Kidney (tissue), 14 donors: ENCODE results near the gene MEI4. TPM values are rescaled to one million over a fixed set of nuclear protein-coding genes. Genes with fewer than 3 reads are reported as not detected.

Experiments used
- DNase-seq, 5 donors: peaks; one replicate each; pipeline ENCODE4 v3.0.0-alpha.2; 2013 to 2020
- FAIRE-seq: peaks from 2 replicates; lab custom pipeline; 2012; peaks lifted over from hg19 to GRCh38; lab: Jason Lieb, UNC
- H3K27ac ChIP-seq, 2 donors: one replicate each; pipeline ENCODE4 v1.7.0; 2013; ENCODE audit warnings: low read depth in 2 of 2, low read length in 2 of 2, inconsistent platforms in 1 of 2
- H3K27me3 ChIP-seq: one replicate; pipeline ENCODE4 v1.7.1; 2013; ENCODE audit warnings: low read length, inconsistent platforms; ENCODE audit not compliant: control insufficient read depth, insufficient read depth
- H3K36me3 ChIP-seq, 3 donors: one replicate each; pipeline versions ENCODE4 v1.7.0 to v1.7.1; 2013; ENCODE audit warnings: low read length in 3 of 3, control low read depth in 1 of 3, inconsistent platforms in 1 of 3; ENCODE audit not compliant: insufficient read depth in 3 of 3, control insufficient read depth in 2 of 3
- H3K4me1 ChIP-seq, 3 donors: one replicate each; pipeline versions ENCODE4 v1.7.0 to v1.7.1; 2013; ENCODE audit warnings: low read length in 3 of 3, inconsistent platforms in 1 of 3, low read depth in 1 of 3; ENCODE audit not compliant: control insufficient read depth in 2 of 3, insufficient read depth in 2 of 3
- H3K4me3 ChIP-seq, 3 donors: one replicate each; pipeline versions ENCODE4 v1.7.0 to v1.8.1; 2013; ENCODE audit warnings: low read length in 3 of 3, control low read depth in 1 of 3, inconsistent platforms in 1 of 3
- H3K9ac ChIP-seq, 3 donors: one replicate each; pipeline versions ENCODE4 v1.7.0 to v1.7.1; 2013; ENCODE audit warnings: low read length in 3 of 3, control low read depth in 1 of 3, inconsistent platforms in 1 of 3
- H3K9me3 ChIP-seq, 3 donors: one replicate each; pipeline versions ENCODE4 v1.7.0 to v1.7.1; 2013; ENCODE audit warnings: low read length in 3 of 3, control low read depth in 1 of 3, inconsistent platforms in 1 of 3; ENCODE audit not compliant: control insufficient read depth in 2 of 3, insufficient read depth in 1 of 3
- CTCF ChIP-seq: IDR thresholded peaks from 3 replicates; pipeline ENCODE4 v1.5.1; 2012; ENCODE audit warnings: mild to moderate bottlenecking, moderate library complexity, borderline replicate concordance; ENCODE audit not compliant: insufficient read depth; ENCODE audit errors: extremely low read depth
- intact Hi-C: fragments of 100-400 bp; cut with DNase I; formaldehyde crosslinking; loops from one replicate; pipeline ENCODE4 v1.11.1; 2022
- polyA plus RNA-seq: library from polyadenylated mRNA; stranded (reverse); fragments of 350-450 nt; fragmentation: Illumina TruSeq; extraction: RNeasy Lipid Tissue Mini Kit (QIAGEN cat#74804); gene quantifications from one replicate; pipeline ENCODE4 v1.2.3, GENCODE V29; 2014; ENCODE audit warnings: low read depth, low replicate concordance; ENCODE audit not compliant: insufficient read depth
- total RNA-seq: library from RNA; stranded (reverse); fragmentation: NEBNext Ultra II Directional; extraction: Animal tissue kit (Norgen Biotek cat#: 25700); gene quantifications from one replicate; pipeline ENCODE4 v1.2.1, GENCODE V29; 2021
- donor health status: control.
- donor health status: control.
- donor health status: control.
- donor health status: control.
- donor health status: control.
- donor health status: DM: yes; HTN: yes; CAD: no.
- donor health status: Normal renal cell carcinoma (clear cell type).

The MEI4 gene
- total and polyA plus RNA-seq, 2 donors from 2014 or later: 1.2 to 2.3 TPM

- FAIRE-seq: no peak
- intact Hi-C loops: no loop called here
- H3K27me3 ChIP-seq: no peaks in the 10 kb centered on the region
- H3K27ac ChIP-seq: no peak overlapping the region
- H3K4me1 ChIP-seq: no peaks in the 10 kb centered on the region
- DNase-seq: no peak
- H3K4me3 ChIP-seq: no peak overlapping the region
- TF ChIP-seq CTCF: no peak
- H3K9me3 ChIP-seq: no peaks in the 10 kb centered on the region
- no peak overlapping the region for H3K9ac ChIP-seq
- no peaks in the 10 kb centered on the region for H3K36me3 ChIP-seq
Observed at GRCh38 chr6:77893391-77893790, 240.6 kb downstream of the MEI4 start.

GRCh38 chr6:77906070-77906469 is 253.2 kb downstream of the MEI4 start:
- H3K27me3 ChIP-seq: no peaks in the 10 kb centered on the region
- H3K9ac ChIP-seq: no peak overlapping the region
- H3K27ac ChIP-seq: no peak overlapping the region
- TF ChIP-seq CTCF: no peak
- no peaks in the 10 kb centered on the region for H3K4me1 ChIP-seq
- intact Hi-C loops: no loop called here
- H3K36me3 ChIP-seq: no peaks in the 10 kb centered on the region
- FAIRE-seq (no peak), DNase-seq (no peak)
- H3K9me3 ChIP-seq: peaks cover 0 to 5% (median 3%) of the 10 kb centered on the region in 3 donors
- H3K4me3 ChIP-seq: no peak overlapping the region

- Histone ChIP-seq H3K27me3 (no peaks in the 10 kb centered on the region), H3K4me3 (no peak overlapping the region), H3K4me1 (no peaks in the 10 kb centered on the region), H3K36me3 (no peaks in the 10 kb centered on the region), H3K9ac (no peak overlapping the region), H3K27ac (no peak overlapping the region), H3K9me3 (peaks cover 0 to 13% (median 0%) of the 10 kb centered on the region in 3 donors)
- no peak for TF ChIP-seq CTCF
- intact Hi-C loops: no loop called here
- FAIRE-seq (no peak), DNase-seq (no peak)
Observed at GRCh38 chr6:77910826-77911225, 258.0 kb downstream of the MEI4 start.

GRCh38 chr6:77926198-77926751 is 273.4 kb downstream of the MEI4 start:
- no peaks in the 10 kb centered on the region for H3K36me3 ChIP-seq
- no peaks in the 10 kb centered on the region for H3K27me3 ChIP-seq
- no peak overlapping the region for H3K9ac ChIP-seq
- no peak for FAIRE-seq
- no peaks in the 10 kb centered on the region for H3K4me1 ChIP-seq
- DNase-seq: no peak
- intact Hi-C loops: no loop called here
- H3K4me3 ChIP-seq: no peak overlapping the region
- no peaks in the 10 kb centered on the region for H3K9me3 ChIP-seq
- H3K27ac ChIP-seq: no peak overlapping the region
- no peak for TF ChIP-seq CTCF
